SK-MEL-5 (cell line): ENCODE data around the gene C6orf136. TPM values are rescaled to one million over a fixed set of nuclear protein-coding genes. Genes with fewer than 3 reads are reported as not detected.
A peak's percentile ranks its signal among the peaks of the same experiment; 100 is the strongest.

Experiments used
- DNase-seq: peaks from one replicate; pipeline ENCODE4 v3.0.0-alpha.2; 2016; ENCODE audit warnings: low read depth, low spot score
- in situ Hi-C: cut with HindIII; loops from 2 replicates; pipeline ENCODE4 v1.10.0; 2016; ENCODE audit warnings: low sequenced_read_pairs, high pct_unique_total_duplicates, low pct_unique_long_range_greater_than_20kb
- total RNA-seq: library from RNA; depleted of rRNA; stranded (reverse); fragments of >200 nt; shearing (Covaris generic); gene quantifications from 2 replicates; pipeline ENCODE4 v1.2.3, GENCODE V29; 2014

C6orf136 gene
- total RNA-seq, 1 experiment from 2014 or later: 4.5 TPM

DNA sequence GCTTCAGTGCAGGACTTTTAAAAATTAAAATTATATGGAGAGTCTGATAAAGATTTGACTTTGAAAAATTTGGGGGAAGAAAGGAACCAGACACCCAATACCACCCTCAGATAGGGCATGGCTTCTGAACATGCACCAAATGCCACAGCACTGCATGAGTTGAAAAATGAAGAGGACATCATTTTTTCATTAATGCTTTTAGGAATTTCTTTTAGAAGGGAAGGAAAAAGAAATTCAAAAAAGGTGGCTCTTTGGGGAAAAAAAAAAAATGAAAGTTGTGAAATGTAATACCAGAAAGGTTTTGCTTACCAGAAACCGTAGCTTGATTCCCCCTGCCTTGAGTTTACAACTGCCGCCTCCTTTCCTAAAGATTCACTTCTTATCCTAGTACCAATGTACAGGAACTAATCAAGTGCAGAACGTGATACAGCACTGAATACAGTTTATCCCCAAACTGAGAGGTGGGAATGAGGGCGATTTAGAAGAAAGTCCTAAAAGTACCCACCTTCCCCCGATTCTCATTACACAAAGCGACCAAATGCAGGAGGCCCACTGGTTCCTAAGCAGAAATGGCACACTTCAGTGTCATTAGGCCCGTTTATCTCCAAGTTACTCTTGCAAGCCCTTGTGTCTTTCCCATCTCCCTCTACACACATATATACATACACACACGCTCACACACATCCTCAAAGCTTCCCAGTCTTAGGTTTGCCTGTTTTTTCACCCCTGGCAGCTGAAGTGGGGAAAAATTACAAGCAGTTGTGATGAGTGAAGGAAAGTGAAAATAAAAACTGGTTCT, 32.7 kb upstream of the C6orf136 start:
- DNase-seq: no peak
- in situ Hi-C loops: no loop called here

GRCh38 chr6:30614843-30615218, 32.1 kb upstream of the C6orf136 start:
- in situ Hi-C loops: no loop called here
- DNase-seq: peak; percentile 97

DNA sequence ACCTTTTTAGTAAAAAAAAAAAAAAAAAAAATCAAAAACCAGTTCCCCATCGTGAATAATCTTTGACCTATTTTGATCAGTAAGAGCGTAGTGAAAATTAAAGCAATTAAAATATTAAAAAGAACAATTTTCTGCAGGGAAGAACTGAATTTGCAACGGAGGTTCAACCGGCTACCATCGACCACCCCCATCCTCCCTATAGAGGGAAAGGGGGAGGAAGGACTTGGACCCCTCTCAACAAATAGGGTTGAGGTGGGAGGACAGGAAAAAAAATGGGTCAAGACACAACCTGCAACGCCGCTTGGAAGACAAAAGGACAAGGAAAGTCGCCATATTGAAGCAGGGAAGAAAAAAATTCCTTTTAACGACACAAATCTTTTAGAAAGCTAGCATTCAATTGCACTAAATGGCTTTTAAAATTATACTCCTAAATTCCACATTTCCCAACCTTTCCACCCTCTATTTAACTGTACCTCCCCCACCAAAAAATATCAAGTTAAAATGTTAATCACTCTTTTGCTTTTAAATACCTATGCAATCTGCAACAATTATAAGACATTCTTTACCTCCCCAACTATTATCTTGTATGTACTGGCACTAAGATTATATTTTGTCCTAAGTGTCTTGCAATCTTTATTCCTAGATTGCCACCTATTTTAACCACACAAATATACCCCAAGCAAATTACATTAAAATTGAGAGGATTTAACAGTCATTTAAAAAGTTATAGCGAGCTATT, 31.5 kb upstream of the C6orf136 start:
- peak; percentile 58 for DNase-seq
- in situ Hi-C loops: no loop called here

- in situ Hi-C loops: no loop called here
- peak; percentile 65 for DNase-seq
Observed at GRCh38 chr6:30615958-30616810, 30.7 kb upstream of the C6orf136 start.

DNA sequence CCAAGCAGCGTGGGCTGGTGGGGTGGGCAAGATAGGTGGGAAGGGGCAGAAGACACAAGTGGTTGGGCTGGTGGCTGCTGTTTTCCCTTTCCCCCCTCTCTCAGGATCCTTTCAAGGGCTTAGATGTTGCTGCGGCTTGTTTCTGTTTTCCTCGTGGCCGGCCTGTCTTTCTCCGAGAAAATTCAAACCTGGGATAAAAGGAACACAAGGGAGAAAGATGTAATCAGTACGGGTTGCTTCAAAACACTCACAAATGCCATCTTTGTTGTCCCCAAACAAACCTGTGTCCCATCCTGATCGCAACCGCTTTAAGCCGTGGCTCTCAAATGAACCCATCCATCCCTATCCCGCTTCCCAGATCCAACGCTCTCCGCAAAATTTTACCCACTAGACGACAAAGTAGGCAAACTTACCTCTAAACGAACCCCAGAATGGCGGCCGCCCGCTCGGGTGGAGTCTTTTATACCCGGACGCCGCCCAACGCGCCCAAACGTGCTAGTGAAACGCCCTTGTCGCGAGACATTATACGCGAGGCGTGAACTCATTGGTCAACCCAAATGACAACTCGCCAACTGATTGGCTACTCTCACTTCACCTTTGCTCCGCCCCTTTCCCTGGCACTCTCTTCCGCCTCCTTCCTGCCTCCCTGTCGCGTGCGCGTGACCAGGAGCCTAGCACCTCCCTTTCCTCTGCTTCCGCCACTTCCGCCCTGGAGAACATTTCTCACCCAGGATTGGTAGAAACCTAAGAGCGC, 29.9 kb upstream of the C6orf136 start, which contains the start of gene PPP1R10:
Gene PPP1R10 (minus strand): TSS at position 433 of the 754 bp plus-strand sequence. CDS start 7,299 bp downstream, outside the sequence.
- DNase-seq: peak; percentile 100
- in situ Hi-C loops: no loop called here

DNA sequence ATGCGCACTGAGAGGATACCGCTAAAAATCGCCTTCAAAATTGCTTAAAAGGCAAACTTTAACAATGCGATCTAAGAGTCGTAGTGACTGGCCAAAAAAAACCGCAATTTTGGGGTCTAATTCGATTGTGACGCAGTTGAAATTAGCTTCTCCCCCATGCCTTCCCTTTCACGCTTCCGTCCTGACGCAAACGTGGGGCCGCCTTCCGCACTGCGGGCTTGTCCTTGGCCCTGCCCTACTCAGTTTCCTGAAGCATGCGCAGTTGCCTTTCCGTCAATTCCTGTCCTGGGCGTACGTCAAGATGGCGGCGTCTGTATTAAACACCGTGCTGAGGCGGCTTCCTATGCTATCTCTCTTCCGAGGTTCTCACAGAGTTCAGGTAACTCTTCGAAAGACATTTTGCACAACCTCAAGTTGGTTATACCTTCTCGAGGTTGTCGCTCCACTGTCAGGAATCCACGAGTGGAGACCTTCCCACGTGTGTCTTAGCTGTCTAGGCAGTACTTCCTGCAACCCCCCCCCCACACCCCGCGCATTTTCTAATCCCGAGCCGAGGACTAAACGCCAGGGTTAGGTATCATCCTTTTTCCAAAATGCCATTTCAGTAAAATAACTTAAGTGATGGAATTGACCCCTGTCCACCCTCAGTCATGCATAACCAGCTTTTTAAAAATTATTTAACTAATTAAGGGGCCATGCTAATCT, 29.2 kb upstream of the C6orf136 start, which contains the start of gene MRPS18B:
Gene MRPS18B (plus strand): TSS at position 276 of the 705 bp plus-strand sequence. CDS start 26 bp downstream, at position 302.
- in situ Hi-C loops: no loop called here
- peak; percentile 98 for DNase-seq

- DNase-seq: no peak
- in situ Hi-C loops: no loop called here
Observed at GRCh38 chr6:30618270-30618797, 28.6 kb upstream of the C6orf136 start.

- in situ Hi-C loops: no loop called here
- DNase-seq: no peak
Observed at GRCh38 chr6:30619561-30619960, 27.4 kb upstream of the C6orf136 start.

DNA sequence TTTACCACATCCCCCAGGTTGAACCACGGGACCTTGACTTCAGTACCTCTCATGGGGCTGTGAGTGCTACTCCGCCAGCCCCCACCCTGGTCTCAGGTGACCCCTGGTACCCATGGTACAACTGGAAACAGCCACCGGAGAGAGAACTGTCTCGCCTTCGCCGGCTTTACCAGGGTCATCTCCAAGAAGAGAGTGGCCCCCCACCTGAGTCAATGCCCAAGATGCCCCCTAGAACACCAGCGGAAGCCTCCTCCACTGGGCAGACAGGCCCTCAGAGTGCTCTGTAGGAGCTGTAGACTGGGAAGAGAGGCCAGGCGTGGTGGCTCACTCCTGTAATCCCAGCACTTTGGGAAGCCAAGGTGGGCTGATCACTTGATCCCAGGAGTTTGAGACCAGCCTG, 21.4 kb upstream of the C6orf136 start:
- no peak for DNase-seq
- in situ Hi-C loops: no loop called here

DNA sequence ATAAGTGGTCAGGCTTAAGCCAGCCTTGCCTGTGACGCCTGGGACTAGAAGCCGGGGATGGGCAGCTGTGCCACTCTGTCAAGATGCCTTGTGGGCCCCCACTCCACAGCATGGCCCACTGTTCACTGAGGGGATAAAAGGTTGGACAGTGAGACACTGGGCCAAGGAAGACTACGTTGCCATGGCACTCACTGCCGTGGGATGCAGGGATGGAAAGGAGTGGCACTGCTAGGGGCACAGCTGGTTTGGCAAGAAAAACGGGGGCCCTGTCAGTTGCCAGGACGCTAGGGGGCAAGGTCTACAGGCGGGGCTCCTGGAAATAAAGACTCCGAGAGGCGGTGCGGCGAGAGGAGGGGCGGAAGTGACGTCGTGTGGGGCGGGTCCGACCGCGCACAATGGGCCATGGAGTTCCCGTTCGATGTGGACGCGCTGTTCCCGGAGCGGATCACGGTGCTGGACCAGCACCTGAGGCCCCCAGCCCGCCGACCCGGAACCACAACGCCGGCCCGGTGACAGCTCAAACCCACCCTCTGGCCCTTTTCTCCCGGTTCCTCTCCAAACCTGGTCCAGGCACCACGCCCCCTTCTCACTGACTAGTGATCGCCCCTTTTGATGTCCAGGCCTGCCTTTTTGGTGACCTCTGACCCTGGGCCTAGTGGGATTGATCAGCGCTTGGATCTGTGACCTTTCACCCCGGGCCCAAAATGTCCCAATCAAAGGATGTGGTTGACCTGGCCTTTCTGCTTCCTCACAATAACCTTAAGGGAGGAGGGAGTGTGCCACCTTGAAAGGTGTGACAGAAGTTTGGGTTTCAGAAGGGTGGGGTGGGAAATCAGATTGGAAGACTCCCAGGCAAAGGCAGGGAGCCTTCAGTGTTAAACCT, 20.2 kb upstream of the C6orf136 start, which contains the start of gene ATAT1:
Gene ATAT1 (plus strand): TSS at position 391 of the 883 bp plus-strand sequence.
- DNase-seq: peak; percentile 81
- in situ Hi-C loops: no loop called here

- no peak for DNase-seq
- in situ Hi-C loops: no loop called here
Observed at GRCh38 chr6:30635834-30636233, 11.1 kb upstream of the C6orf136 start.

DNA sequence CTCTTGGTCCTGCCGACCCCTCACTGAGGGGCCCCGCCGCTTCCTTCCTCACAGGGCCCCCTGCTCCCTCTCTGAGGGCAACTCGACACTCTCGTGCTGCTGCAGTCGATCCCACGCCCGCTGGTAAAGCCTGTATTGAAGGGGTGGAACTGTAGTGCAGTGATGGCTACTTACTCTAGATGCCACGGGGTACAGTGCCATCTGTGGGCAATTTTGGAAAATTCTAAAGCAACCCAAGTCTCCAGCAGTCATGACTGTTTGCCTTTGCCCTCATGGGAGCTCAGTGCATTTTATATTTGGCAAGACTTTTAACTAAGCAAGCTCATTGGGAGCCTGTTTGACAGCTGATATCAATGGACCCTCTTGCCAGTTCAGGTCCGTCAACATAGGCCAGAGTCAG, 6.5 kb upstream of the C6orf136 start:
- in situ Hi-C loops: no loop called here
- peak; percentile 41 for DNase-seq

DNA sequence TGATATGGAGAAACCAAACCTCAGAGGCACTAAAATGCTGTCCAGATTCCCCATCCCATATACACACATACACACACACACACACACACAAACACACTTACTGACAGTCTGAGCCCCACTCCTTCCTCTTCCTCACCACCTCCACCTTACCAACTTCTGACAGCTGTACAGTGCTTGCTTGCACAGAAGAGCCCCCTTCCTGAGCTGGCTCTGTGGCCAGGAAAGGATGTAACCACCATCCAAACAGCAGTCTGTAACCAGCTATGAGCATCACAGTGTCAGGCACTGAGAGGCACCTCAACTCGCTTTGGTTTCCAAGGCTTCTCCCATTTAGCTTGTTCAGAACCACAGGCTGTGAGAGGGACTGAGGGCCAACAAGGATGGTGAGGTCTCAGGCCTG, 5.9 kb upstream of the C6orf136 start:
- no peak for DNase-seq
- in situ Hi-C loops: no loop called here

DNA sequence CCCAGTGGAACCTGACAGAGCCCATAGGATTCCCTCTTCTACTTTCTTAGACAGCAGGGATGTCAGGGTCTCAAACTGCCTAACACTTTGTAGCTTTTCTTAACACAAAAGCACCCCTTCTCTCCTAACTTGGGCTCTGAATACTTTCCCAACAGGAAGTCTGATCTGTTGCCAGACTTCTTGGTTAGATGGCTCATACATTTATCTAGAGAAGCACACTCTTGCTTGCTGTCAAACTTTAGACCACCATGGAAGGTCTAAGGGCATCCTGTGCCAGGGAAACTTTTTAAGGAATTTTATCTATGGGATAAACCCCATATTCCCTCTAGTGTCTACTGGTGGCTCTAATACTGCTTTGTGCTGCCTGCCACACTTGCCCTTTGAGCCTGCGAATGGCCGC, 3.3 kb upstream of the C6orf136 start:
- in situ Hi-C loops: no loop called here
- no peak for DNase-seq

DNA sequence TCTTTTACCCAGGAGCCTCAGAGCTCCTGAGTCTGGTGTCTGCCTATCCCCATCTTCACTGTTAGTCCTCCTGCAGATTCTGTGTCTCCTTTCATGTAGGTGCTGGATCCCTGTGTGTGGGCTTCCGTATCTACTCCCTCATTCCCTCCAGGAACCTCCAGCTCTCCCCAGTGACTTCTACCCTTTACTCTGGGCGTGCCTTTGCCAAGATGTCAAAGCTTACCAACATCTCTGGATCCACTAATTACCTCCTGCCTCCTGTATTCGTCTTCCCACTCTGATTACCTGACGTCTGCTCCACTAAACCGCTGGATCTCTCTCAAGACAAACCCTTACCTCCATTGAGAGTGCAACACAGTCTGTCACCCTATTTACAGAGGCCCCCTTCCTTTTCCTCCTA, 2.2 kb upstream of the C6orf136 start:
- no peak for DNase-seq
- in situ Hi-C loops: no loop called here

GRCh38 chr6:30645989-30646388, 944 bp upstream of the C6orf136 start:
- in situ Hi-C loops: no loop called here

More at GRCh38 chr6:30645989-30646388, 944 bp upstream of the C6orf136 start:
- no peak for DNase-seq
